HepG2 (cell line): ENCODE results near the gene LSM12. TPM values are rescaled to one million over a fixed set of nuclear protein-coding genes. Genes with fewer than 3 reads are reported as not detected.

Experiments
- CC2D1A ChIP-seq: sonication (generic); formaldehyde crosslinking; IDR thresholded peaks from 2 replicates; pipeline ENCODE4 v1.8.1; 2023; ENCODE audit warnings: mild to moderate bottlenecking, missing genetic modification reagents
- GABPB1 ChIP-seq: IDR thresholded peaks from 2 replicates; pipeline ENCODE4 v1.6.1; 2016; ENCODE audit warnings: mild to moderate bottlenecking, missing genetic modification reagents, moderate library complexity, missing compliant biosample characterization
- MTF2 ChIP-seq: sonication (generic); formaldehyde crosslinking; IDR thresholded peaks from 2 replicates; pipeline ENCODE4 v1.5.0; 2020; ENCODE audit warnings: missing genetic modification reagents, borderline replicate concordance
- PHF8 ChIP-seq: sonication (generic); formaldehyde crosslinking; IDR thresholded peaks from 2 replicates; pipeline ENCODE4 v1.5.0; 2020; ENCODE audit warnings: missing genetic modification reagents
- SIX1 ChIP-seq: sonication (generic); formaldehyde crosslinking; IDR thresholded peaks from 2 replicates; pipeline ENCODE4 v1.4.0; 2020; ENCODE audit warnings: missing genetic modification reagents, borderline replicate concordance
- SOX6 ChIP-seq, 2 experiments: fragments of 450-650 bp in 1 of 2; sonication (generic) in 1 of 2; formaldehyde crosslinking in 1 of 2; IDR thresholded peaks; 2 replicates each; pipeline versions ENCODE4 v1.4.0 to v1.6.1; 2017 to 2020; ENCODE audit warnings: antibody characterized with exemption in 1 of 2, mild to moderate bottlenecking in 1 of 2, missing genetic modification reagents in 1 of 2
- SP1 ChIP-seq, 2 experiments: fragments of 450-650 bp in 1 of 2; sonication (generic) in 1 of 2; formaldehyde crosslinking in 1 of 2; IDR thresholded peaks; 2 replicates each; pipeline versions ENCODE4 v1.4.0 to v1.6.1; 2016 to 2020; ENCODE audit warnings: missing genetic modification reagents in 1 of 2
- YEATS2 ChIP-seq: sonication (generic); formaldehyde crosslinking; IDR thresholded peaks from 2 replicates; pipeline ENCODE4 v1.4.0; 2020; ENCODE audit warnings: missing genetic modification reagents, borderline replicate concordance
- ZFX ChIP-seq: sonication (generic); formaldehyde crosslinking; IDR thresholded peaks from 2 replicates; pipeline ENCODE4 v1.4.0; 2020; ENCODE audit warnings: mild to moderate bottlenecking, low read depth, missing genetic modification reagents, moderate library complexity
- ZNF138 ChIP-seq: sonication (generic); formaldehyde crosslinking; IDR thresholded peaks from 2 replicates; pipeline ENCODE4 v1.5.0; 2020; ENCODE audit warnings: mild to moderate bottlenecking, low read depth, missing genetic modification reagents
- ZNF350 ChIP-seq: sonication (generic); formaldehyde crosslinking; IDR thresholded peaks from 2 replicates; pipeline ENCODE4 v1.4.0; 2020; ENCODE audit warnings: mild to moderate bottlenecking, low read depth, missing genetic modification reagents, borderline replicate concordance
- ZNF563 ChIP-seq: sonication (generic); formaldehyde crosslinking; IDR thresholded peaks from 2 replicates; pipeline ENCODE4 v1.8.0; 2022; ENCODE audit warnings: mild to moderate bottlenecking, moderate library complexity, missing genetic modification reagents
- ZNF713 ChIP-seq: sonication (generic); formaldehyde crosslinking; IDR thresholded peaks from 2 replicates; pipeline ENCODE4 v1.4.0; 2020; ENCODE audit warnings: mild to moderate bottlenecking, missing genetic modification reagents
- polyA plus RNA-seq, 8 experiments: library from polyadenylated mRNA; depleted of rRNA in 3 of 8; stranded (reverse) in 7 of 8; unstranded in 1 of 8; fragments of >200 nt; fragmentation: Illumina TruSeq in 4 of 8; extraction: Trizol in 4 of 8; gene quantifications; 2 replicates each; pipeline versions ENCODE4 v1.2.1 to v1.2.3, GENCODE V29; 2011 to 2016; ENCODE audit warnings: low read depth in 4 of 8, missing spikeins in 1 of 8, mixed read lengths in 1 of 8; ENCODE audit not compliant: insufficient read depth in 1 of 8
- total RNA-seq, 5 experiments: library from RNA; depleted of rRNA; stranded (reverse); fragments of >200 nt; fragmentation: Illumina TruSeq; extraction: Trizol; gene quantifications; 2 replicates each; pipeline ENCODE4 v1.2.3, GENCODE V29; 2016; ENCODE audit warnings: low read depth in 1 of 5
- TF ChIP-seq, protein P1 (sequence below): sonication (generic); formaldehyde crosslinking; IDR thresholded peaks from 2 replicates; pipeline ENCODE4 v1.8.1; 2023; ENCODE audit warnings: missing genetic modification reagents, mild to moderate bottlenecking, borderline replicate concordance
- TF ChIP-seq, protein P2 (sequence below): sonication (generic); formaldehyde crosslinking; conservative IDR thresholded peaks from 2 replicates; pipeline ENCODE4 v1.4.0; 2020; ENCODE audit warnings: mild to moderate bottlenecking, missing genetic modification reagents, moderate library complexity
- TF ChIP-seq, protein P3 (sequence below): sonication (generic); formaldehyde crosslinking; IDR thresholded peaks from 2 replicates; pipeline ENCODE4 v1.8.0; 2022; ENCODE audit warnings: missing genetic modification reagents, mild to moderate bottlenecking, moderate library complexity, borderline replicate concordance
- TF ChIP-seq, protein P4 (sequence below): sonication (generic); formaldehyde crosslinking; IDR thresholded peaks from 2 replicates; pipeline ENCODE4 v1.8.0; 2022; ENCODE audit warnings: mild to moderate bottlenecking, missing genetic modification reagents; ENCODE audit not compliant: insufficient replicate concordance

Gene LSM12
- total and polyA plus RNA-seq, 2 of the 13 experiments (the other 11 are each of a cell fraction or from before 2014, with no cell fraction given): 52.8 to 55.7 TPM

DNA sequence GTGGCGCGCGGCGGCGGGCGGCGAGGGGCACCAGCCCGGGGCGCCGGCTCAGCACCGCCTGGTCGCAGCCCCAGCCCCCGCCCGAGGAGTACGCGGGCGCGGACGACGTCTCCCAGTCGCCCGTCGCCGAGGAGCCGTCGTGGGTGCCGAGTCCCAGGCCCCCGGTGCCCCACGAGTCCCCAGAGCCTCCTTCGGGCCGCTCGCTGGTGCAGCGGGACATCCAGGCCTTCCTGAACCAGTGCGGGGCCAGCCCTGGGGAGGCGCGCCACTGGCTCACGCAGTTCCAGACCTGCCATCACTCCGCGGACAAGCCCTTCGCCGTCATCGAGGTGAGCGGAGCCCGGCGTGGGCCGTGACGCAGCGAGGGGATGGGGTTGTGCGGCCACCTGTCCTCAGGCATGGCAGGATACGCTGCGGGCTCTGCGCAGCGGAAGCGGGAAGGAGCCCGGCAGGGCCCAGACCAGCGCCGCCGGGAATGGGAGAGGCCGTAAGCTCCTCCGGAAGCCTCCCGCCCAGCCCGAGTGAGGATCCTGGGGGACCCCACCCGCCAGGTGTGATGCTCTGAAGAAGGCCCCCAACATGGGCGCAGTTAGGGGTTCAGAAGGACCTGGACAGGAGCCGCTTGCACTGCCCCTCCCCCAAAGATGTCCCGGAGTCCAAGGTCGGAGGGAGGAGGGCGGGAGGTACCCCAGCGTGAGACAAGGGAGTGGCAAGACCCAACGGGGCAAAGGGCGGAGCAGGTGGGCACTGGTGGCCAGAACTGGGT, 61.5 kb downstream of the LSM12 start (continued):
- peak; percentile 51 for TF ChIP-seq ZNF350 (CRISPR knock-in tag)
- TF ChIP-seq, protein P1, sequence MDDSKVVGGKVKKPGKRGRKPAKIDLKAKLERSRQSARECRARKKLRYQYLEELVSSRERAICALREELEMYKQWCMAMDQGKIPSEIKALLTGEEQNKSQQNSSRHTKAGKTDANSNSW (CRISPR knock-in tag): no peak; the same call in 1 of the 2 replicates
- TF ChIP-seq YEATS2 (CRISPR knock-in tag): no peak
- TF ChIP-seq, protein P2, sequence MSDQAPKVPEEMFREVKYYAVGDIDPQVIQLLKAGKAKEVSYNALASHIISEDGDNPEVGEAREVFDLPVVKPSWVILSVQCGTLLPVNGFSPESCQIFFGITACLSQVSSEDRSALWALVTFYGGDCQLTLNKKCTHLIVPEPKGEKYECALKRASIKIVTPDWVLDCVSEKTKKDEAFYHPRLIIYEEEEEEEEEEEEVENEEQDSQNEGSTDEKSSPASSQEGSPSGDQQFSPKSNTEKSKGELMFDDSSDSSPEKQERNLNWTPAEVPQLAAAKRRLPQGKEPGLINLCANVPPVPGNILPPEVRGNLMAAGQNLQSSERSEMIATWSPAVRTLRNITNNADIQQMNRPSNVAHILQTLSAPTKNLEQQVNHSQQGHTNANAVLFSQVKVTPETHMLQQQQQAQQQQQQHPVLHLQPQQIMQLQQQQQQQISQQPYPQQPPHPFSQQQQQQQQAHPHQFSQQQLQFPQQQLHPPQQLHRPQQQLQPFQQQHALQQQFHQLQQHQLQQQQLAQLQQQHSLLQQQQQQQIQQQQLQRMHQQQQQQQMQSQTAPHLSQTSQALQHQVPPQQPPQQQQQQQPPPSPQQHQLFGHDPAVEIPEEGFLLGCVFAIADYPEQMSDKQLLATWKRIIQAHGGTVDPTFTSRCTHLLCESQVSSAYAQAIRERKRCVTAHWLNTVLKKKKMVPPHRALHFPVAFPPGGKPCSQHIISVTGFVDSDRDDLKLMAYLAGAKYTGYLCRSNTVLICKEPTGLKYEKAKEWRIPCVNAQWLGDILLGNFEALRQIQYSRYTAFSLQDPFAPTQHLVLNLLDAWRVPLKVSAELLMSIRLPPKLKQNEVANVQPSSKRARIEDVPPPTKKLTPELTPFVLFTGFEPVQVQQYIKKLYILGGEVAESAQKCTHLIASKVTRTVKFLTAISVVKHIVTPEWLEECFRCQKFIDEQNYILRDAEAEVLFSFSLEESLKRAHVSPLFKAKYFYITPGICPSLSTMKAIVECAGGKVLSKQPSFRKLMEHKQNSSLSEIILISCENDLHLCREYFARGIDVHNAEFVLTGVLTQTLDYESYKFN (CRISPR knock-in tag): peak; percentile 60
- TF ChIP-seq CC2D1A (CRISPR knock-in tag): no peak
- peak; percentile 72; the same call in 1 of the 2 replicates for TF ChIP-seq ZNF138 (CRISPR knock-in tag)
- TF ChIP-seq ZNF713: peak; percentile 16; the same call in 1 of the 2 replicates
- no peak for TF ChIP-seq SP1 (IDR thresholded peaks at IDR 0.05)
- no peak for TF ChIP-seq SP1 (CRISPR knock-in tag; IDR thresholded peaks at IDR 0.05)
- peak; percentile 18; the same call in 1 of the 2 replicates for TF ChIP-seq MTF2 (CRISPR knock-in tag)
- TF ChIP-seq SIX1 (CRISPR knock-in tag): no peak
- peak; percentile 63; the same call in 1 of the 2 replicates for TF ChIP-seq PHF8 (CRISPR knock-in tag)
- TF ChIP-seq, protein P3, sequence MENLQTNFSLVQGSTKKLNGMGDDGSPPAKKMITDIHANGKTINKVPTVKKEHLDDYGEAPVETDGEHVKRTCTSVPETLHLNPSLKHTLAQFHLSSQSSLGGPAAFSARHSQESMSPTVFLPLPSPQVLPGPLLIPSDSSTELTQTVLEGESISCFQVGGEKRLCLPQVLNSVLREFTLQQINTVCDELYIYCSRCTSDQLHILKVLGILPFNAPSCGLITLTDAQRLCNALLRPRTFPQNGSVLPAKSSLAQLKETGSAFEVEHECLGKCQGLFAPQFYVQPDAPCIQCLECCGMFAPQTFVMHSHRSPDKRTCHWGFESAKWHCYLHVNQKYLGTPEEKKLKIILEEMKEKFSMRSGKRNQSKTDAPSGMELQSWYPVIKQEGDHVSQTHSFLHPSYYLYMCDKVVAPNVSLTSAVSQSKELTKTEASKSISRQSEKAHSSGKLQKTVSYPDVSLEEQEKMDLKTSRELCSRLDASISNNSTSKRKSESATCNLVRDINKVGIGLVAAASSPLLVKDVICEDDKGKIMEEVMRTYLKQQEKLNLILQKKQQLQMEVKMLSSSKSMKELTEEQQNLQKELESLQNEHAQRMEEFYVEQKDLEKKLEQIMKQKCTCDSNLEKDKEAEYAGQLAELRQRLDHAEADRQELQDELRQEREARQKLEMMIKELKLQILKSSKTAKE (CRISPR knock-in tag): peak; percentile 53; the same call in 1 of the 2 replicates
- TF ChIP-seq GABPB1 (CRISPR knock-in tag): peak; percentile 57; the same call in 1 of the 2 replicates
- TF ChIP-seq, protein P4, sequence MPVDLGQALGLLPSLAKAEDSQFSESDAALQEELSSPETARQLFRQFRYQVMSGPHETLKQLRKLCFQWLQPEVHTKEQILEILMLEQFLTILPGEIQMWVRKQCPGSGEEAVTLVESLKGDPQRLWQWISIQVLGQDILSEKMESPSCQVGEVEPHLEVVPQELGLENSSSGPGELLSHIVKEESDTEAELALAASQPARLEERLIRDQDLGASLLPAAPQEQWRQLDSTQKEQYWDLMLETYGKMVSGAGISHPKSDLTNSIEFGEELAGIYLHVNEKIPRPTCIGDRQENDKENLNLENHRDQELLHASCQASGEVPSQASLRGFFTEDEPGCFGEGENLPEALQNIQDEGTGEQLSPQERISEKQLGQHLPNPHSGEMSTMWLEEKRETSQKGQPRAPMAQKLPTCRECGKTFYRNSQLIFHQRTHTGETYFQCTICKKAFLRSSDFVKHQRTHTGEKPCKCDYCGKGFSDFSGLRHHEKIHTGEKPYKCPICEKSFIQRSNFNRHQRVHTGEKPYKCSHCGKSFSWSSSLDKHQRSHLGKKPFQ (CRISPR knock-in tag): peak; percentile 85
- TF ChIP-seq ZNF563: peak; percentile 85; the same call in 1 of the 2 replicates
- TF ChIP-seq ZFX: peak; percentile 78
- no peak for TF ChIP-seq SOX6 (IDR thresholded peaks at IDR 0.05)
- TF ChIP-seq SOX6 (CRISPR knock-in tag; IDR thresholded peaks at IDR 0.05): no peak
